ENCODE measurements around the gene TRPT1.

Gene TRPT1

GRCh38 chr11:64225608-64226506 is at the start of gene TRPT1, which contains the start of gene NUDT22:
Gene TRPT1, minus strand, starts transcription at chr11:64226186. Its CDS starts 326 bp downstream, at chr11:64225860.
Gene NUDT22, plus strand, starts transcription at chr11:64226274. Its CDS starts 379 bp downstream, at chr11:64226653.
- Histone ChIP-seq H2AFZ (ENCODE audit: low read length, unreplicated experiment) (peak within 1 kb of the TSS; percentile 72), H3K27me3 (ENCODE audit: insufficient read depth, low read length) (no peaks in the 10 kb centered on the region), H3K36me3 (ENCODE audit: insufficient read depth, low read length) (no peaks in the 10 kb centered on the region), H3K4me1 (ENCODE audit: control insufficient read depth, insufficient read depth, low read length, unreplicated experiment) (peaks cover 15% of the 10 kb centered on the region), H3K27ac (ENCODE audit: low read depth, low read length) (no peak within 1 kb of the TSS), H3K79me2 (ENCODE audit: control insufficient read depth, insufficient read depth, low read length, unreplicated experiment) (peaks cover 14% of the 10 kb centered on the region), H3K4me3 (ENCODE audit: low read depth, low read length) (peak within 1 kb of the TSS; percentile 83)

- peaks cover 11% of the 10 kb centered on the region for H3K4me1 ChIP-seq (ENCODE audit: control insufficient read depth, insufficient read depth, low read length, unreplicated experiment)
- H3K27ac ChIP-seq (ENCODE audit: low read depth, low read length): no peak overlapping the region
- no peaks in the 10 kb centered on the region for H3K36me3 ChIP-seq (ENCODE audit: insufficient read depth, low read length)
- H3K4me3 ChIP-seq (ENCODE audit: low read depth, low read length): no peak overlapping the region
- H3K27me3 ChIP-seq (ENCODE audit: insufficient read depth, low read length): no peaks in the 10 kb centered on the region
- H2AFZ ChIP-seq (ENCODE audit: low read length, unreplicated experiment): no peak overlapping the region
- peaks cover 6% of the 10 kb centered on the region for H3K79me2 ChIP-seq (ENCODE audit: control insufficient read depth, insufficient read depth, low read length, unreplicated experiment)
Observed at GRCh38 chr11:64275031-64275800, 49.2 kb upstream of the TRPT1 start.

- Histone ChIP-seq H3K36me3 (ENCODE audit: insufficient read depth, low read length) (no peaks in the 10 kb centered on the region), H3K27ac (ENCODE audit: low read depth, low read length) (peak overlapping the region; percentile 91), H3K79me2 (ENCODE audit: control insufficient read depth, insufficient read depth, low read length, unreplicated experiment) (peaks cover 6% of the 10 kb centered on the region), H3K4me1 (ENCODE audit: control insufficient read depth, insufficient read depth, low read length, unreplicated experiment) (peaks cover 23% of the 10 kb centered on the region), H2AFZ (ENCODE audit: low read length, unreplicated experiment) (peak overlapping the region; percentile 51), H3K27me3 (ENCODE audit: insufficient read depth, low read length) (no peaks in the 10 kb centered on the region), H3K4me3 (ENCODE audit: low read depth, low read length) (peak overlapping the region; percentile 86)
Observed at GRCh38 chr11:64269540-64270220, 43.7 kb upstream of the TRPT1 start.

GRCh38 chr11:64268893-64269539 is 43.0 kb upstream of the TRPT1 start:
- H3K4me3 ChIP-seq (ENCODE audit: low read depth, low read length): peak overlapping the region; percentile 86
- no peaks in the 10 kb centered on the region for H3K36me3 ChIP-seq (ENCODE audit: insufficient read depth, low read length)
- peaks cover 6% of the 10 kb centered on the region for H3K79me2 ChIP-seq (ENCODE audit: control insufficient read depth, insufficient read depth, low read length, unreplicated experiment)
- peak overlapping the region; percentile 91 for H3K27ac ChIP-seq (ENCODE audit: low read depth, low read length)
- H3K27me3 ChIP-seq (ENCODE audit: insufficient read depth, low read length): no peaks in the 10 kb centered on the region
- peaks cover 23% of the 10 kb centered on the region for H3K4me1 ChIP-seq (ENCODE audit: control insufficient read depth, insufficient read depth, low read length, unreplicated experiment)
- H2AFZ ChIP-seq (ENCODE audit: low read length, unreplicated experiment): peak overlapping the region; percentile 51

- peak overlapping the region; percentile 91 for H3K27ac ChIP-seq (ENCODE audit: low read depth, low read length)
- peaks cover 6% of the 10 kb centered on the region for H3K79me2 ChIP-seq (ENCODE audit: control insufficient read depth, insufficient read depth, low read length, unreplicated experiment)
- H2AFZ ChIP-seq (ENCODE audit: low read length, unreplicated experiment): no peak overlapping the region
- H3K27me3 ChIP-seq (ENCODE audit: insufficient read depth, low read length): no peaks in the 10 kb centered on the region
- no peaks in the 10 kb centered on the region for H3K36me3 ChIP-seq (ENCODE audit: insufficient read depth, low read length)
- H3K4me1 ChIP-seq (ENCODE audit: control insufficient read depth, insufficient read depth, low read length, unreplicated experiment): peaks cover 26% of the 10 kb centered on the region
- peak overlapping the region; percentile 86 for H3K4me3 ChIP-seq (ENCODE audit: low read depth, low read length)
Observed at GRCh38 chr11:64268025-64268892, 42.3 kb upstream of the TRPT1 start.

GRCh38 chr11:64267207-64267945 is 41.4 kb upstream of the TRPT1 start:
- H3K4me3 ChIP-seq (ENCODE audit: low read depth, low read length): no peak overlapping the region
- peaks cover 4% of the 10 kb centered on the region for H3K79me2 ChIP-seq (ENCODE audit: control insufficient read depth, insufficient read depth, low read length, unreplicated experiment)
- peaks cover 33% of the 10 kb centered on the region for H3K4me1 ChIP-seq (ENCODE audit: control insufficient read depth, insufficient read depth, low read length, unreplicated experiment)
- no peaks in the 10 kb centered on the region for H3K27me3 ChIP-seq (ENCODE audit: insufficient read depth, low read length)
- H2AFZ ChIP-seq (ENCODE audit: low read length, unreplicated experiment): no peak overlapping the region
- H3K36me3 ChIP-seq (ENCODE audit: insufficient read depth, low read length): no peaks in the 10 kb centered on the region; the same call in 1 of the 2 replicates
- H3K27ac ChIP-seq (ENCODE audit: low read depth, low read length): no peak overlapping the region

- Histone ChIP-seq H3K4me1 (ENCODE audit: control insufficient read depth, insufficient read depth, low read length, unreplicated experiment) (peaks cover 29% of the 10 kb centered on the region), H3K36me3 (ENCODE audit: insufficient read depth, low read length) (peaks cover 8% of the 10 kb centered on the region; the same call in 1 of the 2 replicates), H3K27me3 (ENCODE audit: insufficient read depth, low read length) (no peaks in the 10 kb centered on the region), H3K79me2 (ENCODE audit: control insufficient read depth, insufficient read depth, low read length, unreplicated experiment) (no peaks in the 10 kb centered on the region), H2AFZ (ENCODE audit: low read length, unreplicated experiment) (no peak overlapping the region), H3K27ac (ENCODE audit: low read depth, low read length) (no peak overlapping the region), H3K4me3 (ENCODE audit: low read depth, low read length) (no peak overlapping the region)
Observed at GRCh38 chr11:64266339-64266738, 40.4 kb upstream of the TRPT1 start.

GRCh38 chr11:64265176-64266160 is 39.5 kb upstream of the TRPT1 start:
- no peaks in the 10 kb centered on the region for H3K79me2 ChIP-seq (ENCODE audit: control insufficient read depth, insufficient read depth, low read length, unreplicated experiment)
- peaks cover 8% of the 10 kb centered on the region; the same call in 1 of the 2 replicates for H3K36me3 ChIP-seq (ENCODE audit: insufficient read depth, low read length)
- no peak overlapping the region for H3K4me3 ChIP-seq (ENCODE audit: low read depth, low read length)
- H3K27ac ChIP-seq (ENCODE audit: low read depth, low read length): no peak overlapping the region
- no peak overlapping the region for H2AFZ ChIP-seq (ENCODE audit: low read length, unreplicated experiment)
- H3K4me1 ChIP-seq (ENCODE audit: control insufficient read depth, insufficient read depth, low read length, unreplicated experiment): peaks cover 29% of the 10 kb centered on the region
- no peaks in the 10 kb centered on the region for H3K27me3 ChIP-seq (ENCODE audit: insufficient read depth, low read length)
